Keratinocyte (primary cell): ENCODE data around the gene S100A12. TPM values are rescaled to one million over a fixed set of nuclear protein-coding genes. Genes with fewer than 3 reads are reported as not detected.

Source experiments
- DNase-seq: peaks from one replicate; pipeline ENCODE4 v3.0.0-alpha.2; 2011; ENCODE audit warnings: low read depth, missing footprints, low spot score
- FAIRE-seq: peaks from 2 replicates; lab custom pipeline; 2011; peaks lifted over from hg19 to GRCh38; lab: Jason Lieb, UNC
- H2AFZ ChIP-seq: 2 replicates; pipeline ENCODE4 v1.6.0; 2012; ENCODE audit warnings: low read length, control low read depth, inconsistent platforms; ENCODE audit not compliant: control insufficient read depth
- H3K27ac ChIP-seq: 2 replicates; pipeline ENCODE4 v1.5.1; 2011; ENCODE audit warnings: low read length; ENCODE audit not compliant: control insufficient read depth, insufficient read depth
- H3K27me3 ChIP-seq: 3 replicates; pipeline ENCODE4 v1.6.0; 2011; ENCODE audit warnings: low read length; ENCODE audit not compliant: control insufficient read depth, insufficient read depth; ENCODE audit errors: extremely low read depth
- H3K36me3 ChIP-seq, 2 experiments: 2 replicates in 1 of 2; 3 replicates in 1 of 2; pipeline ENCODE4 v1.5.1; 2011; ENCODE audit warnings: low read length in 2 of 2, mild to moderate bottlenecking in 1 of 2; ENCODE audit not compliant: control insufficient read depth in 2 of 2, insufficient read depth in 2 of 2; ENCODE audit errors: extremely low read depth in 1 of 2
- H3K4me1 ChIP-seq: 3 replicates; pipeline ENCODE4 v1.5.1; 2011; ENCODE audit warnings: low read length; ENCODE audit not compliant: control insufficient read depth, insufficient read depth; ENCODE audit errors: extremely low read depth
- H3K4me2 ChIP-seq: 3 replicates; pipeline ENCODE4 v1.6.0; 2011; ENCODE audit warnings: low read depth, low read length; ENCODE audit not compliant: control insufficient read depth, insufficient read depth; ENCODE audit errors: extremely low read depth
- H3K4me3 ChIP-seq, 3 experiments: fragments of 200-600 bp in 1 of 3; sonication (generic) in 1 of 3; 2 replicates in 2 of 3; 3 replicates in 1 of 3; pipeline ENCODE4 v1.5.1; 2011 to 2016; ENCODE audit warnings: low read length in 3 of 3, mild to moderate bottlenecking in 3 of 3, control low read depth in 2 of 3, inconsistent platforms in 1 of 3, low read depth in 1 of 3, mixed read lengths in 1 of 3, mixed run types in 1 of 3, moderate library complexity in 1 of 3; ENCODE audit not compliant: control insufficient read depth in 2 of 3, insufficient read depth in 2 of 3; ENCODE audit errors: extremely low read depth in 1 of 3
- H3K79me2 ChIP-seq: 2 replicates; pipeline ENCODE4 v1.6.0; 2012; ENCODE audit warnings: low read length; ENCODE audit not compliant: control insufficient read depth, insufficient read depth
- H3K9ac ChIP-seq: 3 replicates; pipeline ENCODE4 v1.6.0; 2011; ENCODE audit warnings: low read length; ENCODE audit not compliant: control insufficient read depth, insufficient read depth; ENCODE audit errors: extremely low read depth
- H3K9me1 ChIP-seq: 3 replicates; pipeline ENCODE4 v1.6.0; 2011; ENCODE audit warnings: low read length; ENCODE audit not compliant: control insufficient read depth, insufficient read depth; ENCODE audit errors: extremely low read depth
- H3K9me3 ChIP-seq: 2 replicates; pipeline ENCODE4 v1.5.1; 2012; ENCODE audit warnings: low read depth, low read length; ENCODE audit not compliant: control insufficient read depth
- H4K20me1 ChIP-seq: 3 replicates; pipeline ENCODE4 v1.6.0; 2011; ENCODE audit warnings: low read length; ENCODE audit not compliant: control insufficient read depth, insufficient read depth; ENCODE audit errors: extremely low read depth
- CTCF ChIP-seq, 3 experiments: IDR thresholded peaks in 1 of 3; conservative IDR thresholded peaks in 1 of 3; optimal IDR thresholded peaks in 1 of 3; 2 replicates in 2 of 3; 3 replicates in 1 of 3; pipeline versions ENCODE3 to v1.5.1; 2011; ENCODE audit warnings: low read length in 3 of 3, mild to moderate bottlenecking in 3 of 3, moderate library complexity in 2 of 3, control low read depth in 1 of 3, inconsistent platforms in 1 of 3; ENCODE audit not compliant: insufficient read depth in 2 of 3; ENCODE audit errors: extremely low read depth in 1 of 3
- EZH2 ChIP-seq: IDR thresholded peaks from one replicate; pipeline ENCODE4 v1.6.1; 2012; ENCODE audit warnings: inconsistent platforms, mild to moderate bottlenecking, low read length, moderate library complexity
- dilution Hi-C: fragments of 300-500 bp; cut with MboI; formaldehyde crosslinking; loops from one replicate; pipeline ENCODE4 v1.7.0; 2020; ENCODE audit warnings: low sequenced_read_pairs; ENCODE audit not compliant: extremely low pct_ligation_motif_present
- polyA plus RNA-seq, 5 experiments: library from polyadenylated mRNA; depleted of rRNA in 3 of 5; stranded (reverse) in 3 of 5; stranded (forward) in 1 of 5; unstranded in 1 of 5; fragments of >200 nt; gene quantifications; 1 replicate in 1 of 5; 2 replicates in 3 of 5; 3 replicates in 1 of 5; pipeline versions ENCODE4 v1.2.1 to v1.2.3, GENCODE V29; 2011 to 2012; ENCODE audit warnings: missing spikeins in 2 of 5, low read depth in 1 of 5, low replicate concordance in 1 of 5

S100A12 gene
- polyA plus RNA-seq, 1 donor (not counting 4 experiments of a cell fraction or from before 2014, with no cell fraction given) = 1.5 TPM

DNA sequence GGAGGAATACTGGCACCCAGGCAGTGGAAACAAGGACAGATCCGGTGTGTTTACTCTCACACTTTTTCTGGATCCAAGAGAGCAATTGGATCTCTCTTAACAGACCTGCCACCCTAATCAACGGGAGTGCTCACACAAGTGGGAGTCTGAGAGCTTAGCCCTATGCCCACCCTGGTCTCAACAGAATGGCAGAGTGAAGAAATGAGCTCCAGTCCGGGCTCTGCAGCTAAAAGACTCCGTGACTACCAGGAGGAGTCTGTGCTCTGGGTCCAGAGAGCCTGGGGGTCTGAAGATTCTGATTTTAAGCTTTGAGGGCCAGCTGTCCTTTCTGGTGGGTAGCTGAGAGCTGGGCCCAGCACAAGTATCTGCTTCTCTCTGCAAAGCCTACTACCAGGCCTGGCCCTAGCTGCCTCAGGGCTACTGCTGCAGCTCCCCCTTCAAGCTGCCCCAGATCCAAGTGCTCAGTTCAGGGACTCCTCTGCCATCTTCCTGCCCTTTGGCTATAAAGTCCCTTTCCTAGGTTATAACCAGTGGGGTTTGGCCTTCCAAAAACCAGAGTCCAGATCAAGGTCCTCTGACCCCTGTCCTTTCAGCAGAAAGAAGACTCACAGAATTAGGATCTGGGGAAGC is 13.8 kb downstream of the S100A12 start:
- Histone ChIP-seq H3K4me3 (no peak overlapping the region), H3K9me1 (no peaks in the 10 kb centered on the region), H4K20me1 (no peaks in the 10 kb centered on the region), H3K27me3 (no peaks in the 10 kb centered on the region), H2AFZ (no peak overlapping the region), H3K79me2 (no peaks in the 10 kb centered on the region), H3K4me2 (no peak overlapping the region), H3K4me1 (peaks cover 33% of the 10 kb centered on the region), H3K9ac (no peak overlapping the region), H3K9me3 (no peaks in the 10 kb centered on the region), H3K27ac (no peak overlapping the region), H3K36me3 (no peaks in the 10 kb centered on the region)
- no peak for FAIRE-seq
- dilution Hi-C loops = no loop called here
- TF ChIP-seq EZH2 (no peak), CTCF (optimal IDR thresholded peaks at IDR 0.05 in 1 of 3, IDR thresholded peaks at IDR 0.05 in 1 of 3, conservative IDR thresholded peaks at IDR 0.05 in 1 of 3; ENCODE audit: extremely low read depth in 1 of 3, insufficient read depth in 2 of 3, low read length in 3 of 3) (no peak)
- no peak for DNase-seq

DNA sequence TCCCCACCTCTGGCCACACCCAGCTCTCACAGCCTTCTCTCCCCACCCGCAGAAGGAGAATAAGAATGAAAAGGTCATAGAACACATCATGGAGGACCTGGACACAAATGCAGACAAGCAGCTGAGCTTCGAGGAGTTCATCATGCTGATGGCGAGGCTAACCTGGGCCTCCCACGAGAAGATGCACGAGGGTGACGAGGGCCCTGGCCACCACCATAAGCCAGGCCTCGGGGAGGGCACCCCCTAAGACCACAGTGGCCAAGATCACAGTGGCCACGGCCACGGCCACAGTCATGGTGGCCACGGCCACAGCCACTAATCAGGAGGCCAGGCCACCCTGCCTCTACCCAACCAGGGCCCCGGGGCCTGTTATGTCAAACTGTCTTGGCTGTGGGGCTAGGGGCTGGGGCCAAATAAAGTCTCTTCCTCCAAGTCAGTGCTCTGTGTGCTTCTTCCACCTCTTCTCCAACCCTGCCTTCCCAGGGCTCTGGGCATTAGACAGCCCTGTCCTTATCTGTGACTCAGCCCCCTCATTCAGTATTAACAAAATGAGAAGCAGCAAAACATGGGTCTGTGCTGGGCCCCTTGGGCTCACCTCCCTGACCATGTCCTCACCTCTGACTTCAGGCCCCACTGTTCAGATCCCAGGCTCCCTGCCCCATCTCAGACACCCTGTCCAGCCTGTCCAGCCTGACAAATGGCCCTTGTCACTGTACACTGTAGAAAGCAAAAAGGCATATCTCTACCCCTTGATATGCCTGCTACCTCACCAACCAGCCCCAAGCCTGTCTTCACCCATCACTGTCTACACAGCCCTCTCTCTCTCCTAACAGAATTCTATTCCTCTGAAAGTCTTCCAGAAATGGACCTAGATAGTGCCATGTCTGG is 14.6 kb downstream of the S100A12 start:
- H4K20me1 ChIP-seq = no peaks in the 10 kb centered on the region
- no peak overlapping the region for H3K27ac ChIP-seq
- H3K27me3 ChIP-seq = no peaks in the 10 kb centered on the region
- FAIRE-seq (no peak), DNase-seq (no peak)
- H3K4me2 ChIP-seq = no peak overlapping the region
- dilution Hi-C loops = no loop called here
- H3K79me2 ChIP-seq = no peaks in the 10 kb centered on the region
- no peaks in the 10 kb centered on the region for H3K36me3 ChIP-seq
- H3K4me1 ChIP-seq = peaks cover 33% of the 10 kb centered on the region
- no peak overlapping the region for H3K9ac ChIP-seq
- H3K4me3 ChIP-seq = no peak overlapping the region
- no peaks in the 10 kb centered on the region for H3K9me3 ChIP-seq
- no peaks in the 10 kb centered on the region for H3K9me1 ChIP-seq
- H2AFZ ChIP-seq = no peak overlapping the region
- TF ChIP-seq EZH2 (no peak), CTCF (optimal IDR thresholded peaks at IDR 0.05 in 1 of 3, IDR thresholded peaks at IDR 0.05 in 1 of 3, conservative IDR thresholded peaks at IDR 0.05 in 1 of 3; ENCODE audit: extremely low read depth in 1 of 3, insufficient read depth in 2 of 3, low read length in 3 of 3) (no peak)
